ENCODE data around the gene MEIOB.

MEIOB gene

DNA sequence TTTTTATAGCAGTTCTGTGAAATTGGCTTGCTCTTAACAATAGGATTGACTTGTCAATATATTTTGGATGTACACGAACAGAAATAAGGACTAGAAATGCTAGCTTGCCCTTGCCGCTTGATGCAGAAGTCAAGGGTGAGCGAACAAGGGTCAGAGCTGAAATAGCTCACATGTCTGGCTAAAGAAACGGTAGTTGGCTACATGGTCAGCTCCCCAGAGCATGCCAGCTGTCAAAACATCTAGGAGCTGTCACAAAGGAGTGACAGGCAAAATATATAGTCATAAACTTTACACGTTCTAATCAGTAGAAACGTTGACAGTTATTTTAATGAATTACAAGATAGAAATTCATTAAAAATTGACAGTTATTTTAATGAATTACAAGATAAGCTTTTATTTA, 2.9 kb upstream of the MEIOB start:
- DNase-seq = no peak

DNA sequence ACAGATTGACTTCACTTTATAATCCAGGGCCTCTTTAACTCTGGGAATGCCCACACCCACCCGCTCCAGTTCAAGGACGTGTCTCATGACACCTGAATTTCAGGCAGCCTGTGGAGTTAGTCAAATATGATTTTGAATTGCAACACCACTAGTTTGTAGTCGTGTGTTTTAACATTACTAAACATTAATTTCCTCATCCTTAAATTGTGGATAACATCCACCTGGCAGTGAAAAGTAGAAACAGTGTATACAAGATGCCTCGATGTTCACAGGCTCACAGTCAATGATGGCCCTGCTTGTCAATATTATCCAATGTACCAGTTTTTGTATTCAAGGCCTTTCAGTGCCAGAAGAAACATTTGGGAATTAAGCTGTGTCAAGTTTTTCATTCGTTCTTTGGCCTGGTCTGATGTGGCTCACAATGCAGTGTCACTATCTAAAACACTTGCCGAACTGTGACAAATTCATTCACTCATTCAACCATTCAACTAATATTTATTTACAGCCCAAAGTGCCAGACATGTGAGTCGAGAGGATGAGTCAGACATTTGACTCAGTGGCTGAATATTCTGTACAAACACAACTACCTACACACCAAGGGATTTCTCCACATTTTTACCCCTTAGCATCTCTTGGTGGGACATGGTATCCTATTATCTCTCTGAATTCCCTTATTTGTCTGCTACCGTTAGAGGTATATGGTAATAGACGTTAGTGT, 1.4 kb downstream of the MEIOB start:
- DNase-seq = no peak

GRCh38 chr16:1865902-1866690, 5.9 kb downstream of the MEIOB start:
- no peak for DNase-seq

- DNase-seq = no peak
Observed at GRCh38 chr16:1863681-1864460, 8.1 kb downstream of the MEIOB start.

- no peak for DNase-seq
Observed at GRCh38 chr16:1862394-1862793, 9.6 kb downstream of the MEIOB start.

- DNase-seq = no peak
Observed at GRCh38 chr16:1861730-1862129, 10.2 kb downstream of the MEIOB start.

- no peak for DNase-seq
Observed at GRCh38 chr16:1859650-1860049, 12.3 kb downstream of the MEIOB start.

- no peak for DNase-seq
Observed at GRCh38 chr16:1858189-1858865, 13.6 kb downstream of the MEIOB start.

- DNase-seq = no peak
Observed at GRCh38 chr16:1857433-1858097, 14.4 kb downstream of the MEIOB start.

DNA sequence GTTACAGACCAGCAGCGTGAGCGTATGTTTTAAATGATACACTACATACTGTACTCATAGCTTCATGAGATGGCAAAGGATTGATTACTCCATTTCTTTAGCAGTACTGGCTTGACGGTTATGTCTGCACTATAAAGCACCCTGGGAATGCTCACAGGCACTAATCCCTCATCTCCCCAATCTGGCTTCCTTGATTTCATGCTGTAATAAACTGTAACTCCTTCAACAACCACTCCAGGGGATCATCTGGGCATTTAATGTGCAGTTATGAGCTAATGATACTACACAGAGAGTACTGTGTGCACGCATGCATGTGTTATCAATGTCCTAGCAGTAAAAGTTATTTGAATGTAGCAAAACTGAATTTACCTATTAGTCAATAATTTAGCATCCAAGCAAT, 20.2 kb downstream of the MEIOB start:
- no peak for DNase-seq

DNA sequence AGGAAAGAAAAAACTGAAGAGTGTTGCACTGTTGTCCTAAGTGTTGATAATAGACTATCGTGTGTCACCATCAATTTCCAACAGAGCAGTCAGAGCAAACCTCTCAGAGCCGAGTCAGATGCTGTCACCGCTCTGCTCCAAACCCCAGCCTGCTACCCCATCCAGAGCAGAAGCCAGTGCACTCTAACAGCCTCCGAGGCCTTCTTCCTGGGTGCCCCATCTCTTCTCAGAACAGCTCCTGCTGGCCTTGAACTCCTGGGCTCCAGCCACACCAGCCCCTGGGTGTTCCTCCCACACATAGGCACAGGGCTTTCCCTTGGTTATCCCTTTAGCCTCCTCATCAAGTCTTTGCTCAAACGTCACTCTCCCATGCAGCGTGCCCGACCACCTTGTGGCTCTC, 21.0 kb downstream of the MEIOB start:
- DNase-seq = no peak

- no peak for DNase-seq
Observed at GRCh38 chr16:1846416-1846815, 25.5 kb downstream of the MEIOB start.

DNA sequence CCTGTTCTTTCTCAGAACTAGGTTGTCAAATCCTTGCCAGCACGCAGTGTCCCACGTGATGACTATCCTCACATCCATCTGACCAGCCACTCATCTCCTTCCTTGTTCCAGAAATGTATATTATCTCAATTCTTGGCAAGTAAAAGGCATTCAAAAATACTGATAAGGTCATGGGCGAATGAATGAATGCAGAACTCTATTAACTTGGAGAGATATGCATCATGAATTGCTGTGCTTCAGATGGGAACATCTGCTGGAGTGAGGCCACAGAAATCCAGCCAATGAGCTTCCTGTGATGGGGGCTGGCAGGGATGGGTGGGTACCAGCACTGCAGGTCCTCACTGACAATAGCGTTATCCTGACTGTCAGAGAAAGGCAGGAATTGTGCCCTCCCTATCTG, 26.0 kb downstream of the MEIOB start:
- DNase-seq = no peak

- peak; percentile 85 for DNase-seq
Observed at GRCh38 chr16:1839554-1839953, 32.4 kb downstream of the MEIOB start.

GRCh38 chr16:1834096-1834495, 37.9 kb downstream of the MEIOB start:
- no peak for DNase-seq

DNA sequence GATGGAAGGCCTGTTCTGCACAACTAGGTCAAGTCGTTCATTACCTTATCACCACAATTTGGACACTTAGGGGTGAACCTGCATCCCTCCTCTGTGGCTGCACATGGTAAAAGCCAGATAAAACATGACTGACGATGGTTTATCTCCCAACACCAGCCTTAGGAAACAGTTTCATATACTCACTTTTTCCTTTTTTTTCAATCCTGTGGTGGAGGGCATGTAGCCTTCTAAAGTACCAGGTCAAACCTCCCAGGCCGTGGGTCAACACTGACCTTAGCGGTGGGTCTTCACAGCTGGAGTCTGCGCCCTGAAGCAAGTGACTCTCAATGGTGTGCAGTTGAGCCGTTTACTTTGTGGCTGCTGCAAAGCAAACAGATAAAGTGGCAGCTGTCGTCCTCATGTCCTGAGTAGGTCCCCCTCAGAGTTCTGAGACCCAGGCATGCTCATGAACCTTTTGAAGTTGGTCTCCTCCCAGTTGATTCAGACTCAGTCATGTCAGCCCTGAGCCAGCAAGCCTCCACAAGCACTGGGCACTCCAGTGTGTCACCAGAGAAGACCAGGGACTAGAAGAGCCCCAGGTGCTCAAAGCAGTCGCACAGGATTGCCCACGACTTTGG, 39.0 kb downstream of the MEIOB start:
- DNase-seq = no peak

GRCh38 chr16:1831186-1832075, 40.5 kb downstream of the MEIOB start:
- no peak for DNase-seq

DNA sequence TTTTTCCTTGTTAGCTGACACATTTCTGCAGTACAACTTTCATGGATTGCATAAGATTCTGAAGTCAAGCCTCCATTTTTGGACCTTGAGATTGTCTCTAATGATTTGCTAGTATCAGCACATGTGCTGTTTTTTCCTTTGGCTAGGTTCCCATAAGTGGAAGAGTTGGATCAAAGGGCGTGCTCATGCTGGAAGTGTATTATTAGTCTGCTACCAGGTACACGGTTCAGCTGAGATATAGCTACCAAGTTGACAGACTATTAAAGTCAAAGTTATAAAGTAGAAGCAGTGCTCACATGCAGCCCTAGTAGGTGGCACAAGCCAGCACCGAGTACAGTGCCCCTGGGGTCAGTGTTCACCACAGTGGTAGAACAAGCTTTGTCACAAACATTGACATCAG, 41.8 kb downstream of the MEIOB start:
- no peak for DNase-seq

GRCh38 chr16:1828645-1829410, 43.1 kb downstream of the MEIOB start:
- DNase-seq = no peak
